ENCODE measurements around the gene OR52J3. TPM values are rescaled to one million over a fixed set of nuclear protein-coding genes. Genes with fewer than 3 reads are reported as not detected.

OR52J3 gene
- total and polyA plus RNA-seq, 10 of the 15 experiments (the other 5 are each of a cell fraction or from before 2014, with no cell fraction given): not detected

DNA sequence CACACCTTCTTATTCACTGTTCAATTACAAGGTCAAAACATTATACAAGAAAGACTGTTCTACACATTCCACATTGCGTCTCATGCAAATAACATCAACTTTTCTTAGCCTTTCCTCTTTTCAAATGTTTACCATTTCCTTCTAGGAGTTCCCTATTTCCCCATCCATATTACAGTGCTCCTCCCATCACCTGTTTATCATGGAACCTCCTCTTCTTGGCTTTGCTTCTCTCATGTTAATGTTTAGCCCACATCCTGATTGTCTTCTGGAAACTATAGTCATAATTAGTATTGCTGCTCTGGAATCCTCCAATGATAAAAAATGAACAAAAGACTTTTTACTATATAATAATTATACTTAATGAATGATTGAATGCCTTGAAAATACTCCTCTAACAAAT lies 44.3 kb downstream of the OR52J3 start:
- FAIRE-seq: no peak
- Histone ChIP-seq H3K9ac (ENCODE audit: control insufficient read depth, insufficient read depth, low read length) (no peak overlapping the region), H4K20me1 (ENCODE audit: control insufficient read depth, insufficient read depth) (no peaks in the 10 kb centered on the region), H2AFZ (ENCODE audit: control insufficient read depth, low read depth, low read length) (no peak overlapping the region), H3K36me3 (ENCODE audit: control insufficient read depth in 2 of 2, insufficient read depth in 2 of 2, low read length in 1 of 2) (no peaks in the 10 kb centered on the region), H3K27me3 (replicated peaks in 1 of 2; ENCODE audit: control insufficient read depth in 2 of 2, insufficient read depth in 2 of 2, low read length in 1 of 2) (no peaks in the 10 kb centered on the region), H3K9me3 (replicated peaks; ENCODE audit: control insufficient read depth, insufficient read depth, low read length) (no peaks in the 10 kb centered on the region), H3K27ac (ENCODE audit: control insufficient read depth, insufficient read depth) (no peak overlapping the region), H3K4me3 (no peak overlapping the region), H3K4me1 (ENCODE audit: control insufficient read depth, insufficient read depth, low read length) (no peaks in the 10 kb centered on the region), H3K4me2 (ENCODE audit: control insufficient read depth, insufficient read depth) (no peak overlapping the region), H3K79me2 (ENCODE audit: control insufficient read depth, insufficient read depth, low read length) (no peaks in the 10 kb centered on the region)
- no peak for DNase-seq (ENCODE audit: low read depth, low spot score)
- ChIA-PET RAD21 (ENCODE audit: unreplicated experiment) (no interaction called here), POLR2A (no interaction called here), SMC1A (ENCODE audit: uncharacterized antibody, unreplicated experiment) (no interaction called here), CTCF (no interaction called here)
- TF ChIP-seq GABPA (IDR thresholded peaks at IDR 0.05; ENCODE audit: low read depth): no peak
- TF ChIP-seq SIX5 (IDR thresholded peaks at IDR 0.05; ENCODE audit: low read depth, low read length, severe bottlenecking): no peak
- TF ChIP-seq, protein P1, sequence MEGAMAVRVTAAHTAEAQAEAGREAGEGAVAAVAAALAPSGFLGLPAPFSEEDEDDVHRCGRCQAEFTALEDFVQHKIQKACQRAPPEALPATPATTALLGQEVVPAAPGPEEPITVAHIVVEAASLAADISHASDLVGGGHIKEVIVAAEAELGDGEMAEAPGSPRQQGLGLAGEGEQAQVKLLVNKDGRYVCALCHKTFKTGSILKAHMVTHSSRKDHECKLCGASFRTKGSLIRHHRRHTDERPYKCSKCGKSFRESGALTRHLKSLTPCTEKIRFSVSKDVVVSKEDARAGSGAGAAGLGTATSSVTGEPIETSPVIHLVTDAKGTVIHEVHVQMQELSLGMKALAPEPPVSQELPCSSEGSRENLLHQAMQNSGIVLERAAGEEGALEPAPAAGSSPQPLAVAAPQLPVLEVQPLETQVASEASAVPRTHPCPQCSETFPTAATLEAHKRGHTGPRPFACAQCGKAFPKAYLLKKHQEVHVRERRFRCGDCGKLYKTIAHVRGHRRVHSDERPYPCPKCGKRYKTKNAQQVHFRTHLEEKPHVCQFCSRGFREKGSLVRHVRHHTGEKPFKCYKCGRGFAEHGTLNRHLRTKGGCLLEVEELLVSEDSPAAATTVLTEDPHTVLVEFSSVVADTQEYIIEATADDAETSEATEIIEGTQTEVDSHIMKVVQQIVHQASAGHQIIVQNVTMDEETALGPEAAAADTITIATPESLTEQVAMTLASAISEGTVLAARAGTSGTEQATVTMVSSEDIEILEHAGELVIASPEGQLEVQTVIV (IDR thresholded peaks at IDR 0.05; ENCODE audit: borderline replicate concordance, partially characterized antibody): no peak
- no peak for TF ChIP-seq ZNF217 (IDR thresholded peaks at IDR 0.05)
- no peak for TF ChIP-seq RUNX3 (IDR thresholded peaks at IDR 0.05; ENCODE audit: low read length)
- TF ChIP-seq GATAD2B (conservative IDR thresholded peaks at IDR 0.05; ENCODE audit: low read depth): no peak
- 85% methylated on average over 1 of the region's 1 CpG for WGBS (ENCODE audit: insufficient coverage, insufficient replicate concordance, low lambda C conversion rate, missing lambda C conversion rate)
- no TSS peak for BruUV-seq (replicated peaks)
- intact Hi-C loops (cut with micrococcal nuclease; ENCODE audit: unreplicated experiment): no loop called here
- in situ Hi-C loops (cut with MboI): no loop called here
- ATAC-seq: no peak
